Uterus (tissue), 4 donors: Measurements from ENCODE around the gene GOLIM4. TPM values are rescaled to one million over a fixed set of nuclear protein-coding genes. Genes with fewer than 3 reads are reported as not detected.

Experiments used
- DNase-seq, 2 donors: peaks; one replicate each; pipeline ENCODE4 v3.0.0-alpha.2; 2019 to 2020
- H3K27ac ChIP-seq, 2 donors: fragments of 200-600 bp; sonication (generic); 1 replicate in 1 of 2; 2 replicates in 1 of 2; pipeline ENCODE4 v1.5.1; 2016 to 2018
- H3K27me3 ChIP-seq, 2 donors: fragments of 200-600 bp; sonication (generic); one replicate each; pipeline ENCODE4 v1.5.1; 2018 to 2019; ENCODE audit warnings: control low read depth in 1 of 2
- H3K36me3 ChIP-seq, 2 donors: fragments of 200-600 bp; sonication (generic); one replicate each; pipeline ENCODE4 v1.5.1; 2019; ENCODE audit warnings: control low read depth in 1 of 2
- H3K4me1 ChIP-seq, 2 donors: fragments of 200-600 bp; sonication (generic); one replicate each; pipeline ENCODE4 v1.5.1; 2018 to 2019; ENCODE audit warnings: control low read depth in 1 of 2
- H3K4me3 ChIP-seq, 2 donors: fragments of 200-600 bp; sonication (generic); 1 replicate in 1 of 2; 2 replicates in 1 of 2; pipeline ENCODE4 v1.5.1; 2018 to 2019; ENCODE audit warnings: mild to moderate bottlenecking in 1 of 2
- H3K9me3 ChIP-seq, 2 donors: fragments of 200-600 bp; sonication (generic); one replicate each; pipeline ENCODE4 v1.5.1; 2019; ENCODE audit warnings: control low read depth in 1 of 2
- POLR2A ChIP-seq, 2 donors: fragments of 450-650 bp; IDR thresholded peaks; one replicate each; pipeline ENCODE4 v1.6.1; 2016; ENCODE audit warnings: antibody characterized with exemption in 2 of 2, mild to moderate bottlenecking in 1 of 2, moderate library complexity in 1 of 2
- intact Hi-C: fragments of 100-400 bp; cut with DNase I; formaldehyde crosslinking; loops from one replicate; pipeline ENCODE4 v1.15.1; 2023; ENCODE audit warnings: low total_unique reads
- total RNA-seq, 4 donors: library from RNA; depleted of rRNA in 3 of 4; stranded (reverse); fragments of >200 nt in 3 of 4; gene quantifications; one replicate each; pipeline versions ENCODE4 v1.1.0 to v1.2.4, GENCODE V29; 2014 to 2023
- TF ChIP-seq, protein P1 (sequence below), 4 experiments: fragments of 200-600 bp in 2 of 4; fragments of 450-650 bp in 2 of 4; sonication (generic) in 2 of 4; IDR thresholded peaks; one replicate each; pipeline ENCODE4 v1.5.1; 2016 to 2019; ENCODE audit warnings: antibody characterized with exemption in 4 of 4, mild to moderate bottlenecking in 2 of 4, moderate library complexity in 1 of 4
- donor health status: DM: yes; HTN: yes; CAD: no.

The GOLIM4 gene
- total RNA-seq, 4 donors from 2014 or later, result 21.0 to 85.1 (median 29.7) TPM

DNA sequence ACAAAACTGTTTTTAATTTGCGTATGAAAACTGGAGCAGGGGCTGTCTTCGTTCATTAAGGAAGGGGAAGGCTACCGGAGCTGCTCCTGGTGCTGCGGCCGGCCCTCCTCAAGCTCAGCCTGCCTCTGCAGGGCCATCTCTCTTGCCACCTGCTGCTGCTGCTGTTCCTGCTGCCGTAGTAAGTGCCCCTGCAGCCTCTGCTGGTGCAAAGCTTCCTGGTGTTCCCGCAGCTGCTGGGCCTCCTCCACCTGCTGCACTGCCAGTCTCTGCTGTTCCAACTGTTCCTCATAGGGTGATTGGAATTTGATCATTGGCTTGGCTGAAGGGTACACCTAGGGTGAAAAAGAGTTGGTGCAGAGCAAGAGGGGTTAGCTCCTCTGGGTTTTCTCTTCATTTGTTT lies 66.0 kb downstream of the GOLIM4 start:
- no peaks in the 10 kb centered on the region for H3K36me3 ChIP-seq

DNA sequence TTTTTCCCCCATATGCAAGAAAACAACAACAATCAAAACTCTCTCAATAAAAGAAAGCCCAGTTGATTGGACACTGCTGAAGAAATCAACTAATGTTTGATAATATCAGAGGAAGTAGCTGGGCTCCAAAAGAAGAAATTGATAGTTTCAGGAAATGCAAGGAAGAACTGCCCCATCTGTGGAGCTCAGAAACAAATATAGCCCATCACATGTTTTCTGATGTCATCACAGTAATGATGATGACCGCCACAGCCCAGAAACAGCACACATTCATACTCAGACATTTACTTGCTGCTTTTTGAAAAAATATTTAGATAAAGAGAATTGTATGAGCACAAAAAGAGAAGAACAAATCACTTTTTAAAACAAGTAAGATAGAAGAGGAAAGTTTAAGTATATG lies 67.6 kb downstream of the GOLIM4 start:
- TF ChIP-seq, protein P1, sequence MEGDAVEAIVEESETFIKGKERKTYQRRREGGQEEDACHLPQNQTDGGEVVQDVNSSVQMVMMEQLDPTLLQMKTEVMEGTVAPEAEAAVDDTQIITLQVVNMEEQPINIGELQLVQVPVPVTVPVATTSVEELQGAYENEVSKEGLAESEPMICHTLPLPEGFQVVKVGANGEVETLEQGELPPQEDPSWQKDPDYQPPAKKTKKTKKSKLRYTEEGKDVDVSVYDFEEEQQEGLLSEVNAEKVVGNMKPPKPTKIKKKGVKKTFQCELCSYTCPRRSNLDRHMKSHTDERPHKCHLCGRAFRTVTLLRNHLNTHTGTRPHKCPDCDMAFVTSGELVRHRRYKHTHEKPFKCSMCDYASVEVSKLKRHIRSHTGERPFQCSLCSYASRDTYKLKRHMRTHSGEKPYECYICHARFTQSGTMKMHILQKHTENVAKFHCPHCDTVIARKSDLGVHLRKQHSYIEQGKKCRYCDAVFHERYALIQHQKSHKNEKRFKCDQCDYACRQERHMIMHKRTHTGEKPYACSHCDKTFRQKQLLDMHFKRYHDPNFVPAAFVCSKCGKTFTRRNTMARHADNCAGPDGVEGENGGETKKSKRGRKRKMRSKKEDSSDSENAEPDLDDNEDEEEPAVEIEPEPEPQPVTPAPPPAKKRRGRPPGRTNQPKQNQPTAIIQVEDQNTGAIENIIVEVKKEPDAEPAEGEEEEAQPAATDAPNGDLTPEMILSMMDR (IDR thresholded peaks at IDR 0.05), result no peak
- no peak for TF ChIP-seq POLR2A (IDR thresholded peaks at IDR 0.05)
- intact Hi-C loops, result no loop called here
- no peak for DNase-seq
- Histone ChIP-seq H3K4me1 (no peaks in the 10 kb centered on the region), H3K27me3 (no peaks in the 10 kb centered on the region), H3K27ac (no peak overlapping the region), H3K9me3 (no peaks in the 10 kb centered on the region), H3K4me3 (no peak overlapping the region), H3K36me3 (no peaks in the 10 kb centered on the region)

More for the DNA sequence above, 66.0 kb downstream of the GOLIM4 start:
- Histone ChIP-seq H3K4me3 (no peak overlapping the region), H3K27me3 (no peaks in the 10 kb centered on the region), H3K9me3 (no peaks in the 10 kb centered on the region), H3K27ac (no peak overlapping the region), H3K4me1 (no peaks in the 10 kb centered on the region)
- no peak for DNase-seq
- TF ChIP-seq, protein P1 (IDR thresholded peaks at IDR 0.05), result no peak
- TF ChIP-seq POLR2A (IDR thresholded peaks at IDR 0.05), result no peak
- intact Hi-C loops, result no loop called here

DNA sequence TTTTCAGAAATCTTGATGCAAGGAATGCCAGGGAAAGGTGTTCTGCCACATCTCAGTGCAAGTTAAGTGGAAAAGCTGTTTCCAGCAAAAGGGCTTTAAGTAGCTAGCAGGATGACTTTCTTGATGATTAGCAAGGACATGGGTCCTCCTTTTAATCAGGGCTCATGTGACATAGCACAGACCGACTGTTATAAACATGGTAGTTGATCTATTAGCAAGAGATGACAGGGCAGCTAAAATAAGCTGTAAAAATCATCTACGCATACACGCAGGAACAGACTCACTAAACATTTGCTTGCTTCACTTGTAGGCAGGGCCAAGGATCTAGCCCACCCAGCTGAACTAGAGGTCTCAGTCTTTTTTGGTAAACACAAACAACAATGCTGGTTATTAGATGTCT lies 69.0 kb downstream of the GOLIM4 start:
- H3K27ac ChIP-seq, result no peak overlapping the region
- TF ChIP-seq, protein P1 (IDR thresholded peaks at IDR 0.05), result no peak
- no peak for TF ChIP-seq POLR2A (IDR thresholded peaks at IDR 0.05)
- no peak overlapping the region for H3K4me3 ChIP-seq
- H3K9me3 ChIP-seq, result no peaks in the 10 kb centered on the region
- H3K36me3 ChIP-seq, result no peaks in the 10 kb centered on the region
- H3K4me1 ChIP-seq, result no peaks in the 10 kb centered on the region
- no peak for DNase-seq
- intact Hi-C loops, result no loop called here
- H3K27me3 ChIP-seq, result no peaks in the 10 kb centered on the region

DNA sequence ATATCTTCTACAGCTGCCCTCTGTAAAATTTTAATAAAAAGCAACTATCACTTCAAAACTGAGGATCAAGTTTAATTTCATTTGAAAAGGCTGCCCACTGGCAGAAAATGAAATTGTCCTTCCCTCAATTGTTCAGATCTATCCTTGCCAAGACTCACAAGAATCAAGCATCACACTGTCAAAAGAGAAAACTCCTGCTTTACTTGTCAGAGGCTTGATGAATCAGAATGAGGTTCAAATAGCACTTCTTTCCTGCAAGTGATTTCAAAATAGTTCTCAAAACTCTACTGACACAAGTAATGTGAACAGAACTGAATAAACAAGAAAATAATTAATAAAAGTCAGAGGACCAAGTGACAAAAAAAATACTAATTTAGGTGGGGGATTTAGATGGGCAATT lies 70.6 kb downstream of the GOLIM4 start:
- intact Hi-C loops, result no loop called here
- H3K36me3 ChIP-seq, result no peaks in the 10 kb centered on the region
- TF ChIP-seq POLR2A (IDR thresholded peaks at IDR 0.05), result no peak
- TF ChIP-seq, protein P1 (IDR thresholded peaks at IDR 0.05), result no peak
- no peaks in the 10 kb centered on the region for H3K4me1 ChIP-seq
- no peak overlapping the region for H3K4me3 ChIP-seq
- no peak overlapping the region for H3K27ac ChIP-seq
- H3K27me3 ChIP-seq, result no peaks in the 10 kb centered on the region
- H3K9me3 ChIP-seq, result no peaks in the 10 kb centered on the region
- no peak for DNase-seq

DNA sequence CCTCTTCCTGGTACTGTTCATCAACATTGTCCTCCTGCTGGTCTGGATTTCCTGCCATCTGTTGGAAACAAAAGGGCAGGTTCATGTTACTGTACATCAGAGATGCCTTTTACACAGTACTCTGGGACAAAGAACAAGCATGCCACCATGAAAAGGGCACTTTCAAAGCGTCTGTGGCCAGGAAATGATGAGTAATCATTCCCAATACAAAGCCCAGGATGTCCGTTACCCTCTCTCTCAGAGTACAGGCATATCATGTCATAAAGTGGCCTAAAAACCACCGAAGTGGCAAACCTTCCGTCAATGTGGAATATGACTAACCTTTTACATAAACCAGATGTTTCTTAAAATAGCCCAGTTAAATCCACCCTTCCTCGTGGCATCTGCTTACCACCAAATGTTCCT lies 71.2 kb downstream of the GOLIM4 start:
- TF ChIP-seq, protein P1 (IDR thresholded peaks at IDR 0.05), result no peak
- no peak for TF ChIP-seq POLR2A (IDR thresholded peaks at IDR 0.05)
- intact Hi-C loops, result no loop called here
- Histone ChIP-seq H3K4me3 (no peak overlapping the region), H3K4me1 (no peaks in the 10 kb centered on the region), H3K9me3 (no peaks in the 10 kb centered on the region), H3K27me3 (no peaks in the 10 kb centered on the region), H3K27ac (no peak overlapping the region), H3K36me3 (no peaks in the 10 kb centered on the region)
- DNase-seq, result no peak
